Kidney (tissue), 14 donors: ENCODE measurements around the gene HP. TPM values are rescaled to one million over a fixed set of nuclear protein-coding genes. Genes with fewer than 3 reads are reported as not detected.

Experiments
- DNase-seq, 5 donors: peaks; one replicate each; pipeline ENCODE4 v3.0.0-alpha.2; 2013 to 2020
- FAIRE-seq: peaks from 2 replicates; lab custom pipeline; 2012; peaks lifted over from hg19 to GRCh38; lab: Jason Lieb, UNC
- H3K27ac ChIP-seq, 2 donors: one replicate each; pipeline ENCODE4 v1.7.0; 2013; ENCODE audit warnings: low read depth in 2 of 2, low read length in 2 of 2, inconsistent platforms in 1 of 2
- H3K27me3 ChIP-seq: one replicate; pipeline ENCODE4 v1.7.1; 2013; ENCODE audit warnings: low read length, inconsistent platforms; ENCODE audit not compliant: control insufficient read depth, insufficient read depth
- H3K36me3 ChIP-seq, 3 donors: one replicate each; pipeline versions ENCODE4 v1.7.0 to v1.7.1; 2013; ENCODE audit warnings: low read length in 3 of 3, control low read depth in 1 of 3, inconsistent platforms in 1 of 3; ENCODE audit not compliant: insufficient read depth in 3 of 3, control insufficient read depth in 2 of 3
- H3K4me1 ChIP-seq, 3 donors: one replicate each; pipeline versions ENCODE4 v1.7.0 to v1.7.1; 2013; ENCODE audit warnings: low read length in 3 of 3, inconsistent platforms in 1 of 3, low read depth in 1 of 3; ENCODE audit not compliant: control insufficient read depth in 2 of 3, insufficient read depth in 2 of 3
- H3K4me3 ChIP-seq, 3 donors: one replicate each; pipeline versions ENCODE4 v1.7.0 to v1.8.1; 2013; ENCODE audit warnings: low read length in 3 of 3, control low read depth in 1 of 3, inconsistent platforms in 1 of 3
- H3K9ac ChIP-seq, 3 donors: one replicate each; pipeline versions ENCODE4 v1.7.0 to v1.7.1; 2013; ENCODE audit warnings: low read length in 3 of 3, control low read depth in 1 of 3, inconsistent platforms in 1 of 3
- H3K9me3 ChIP-seq, 3 donors: one replicate each; pipeline versions ENCODE4 v1.7.0 to v1.7.1; 2013; ENCODE audit warnings: low read length in 3 of 3, control low read depth in 1 of 3, inconsistent platforms in 1 of 3; ENCODE audit not compliant: control insufficient read depth in 2 of 3, insufficient read depth in 1 of 3
- intact Hi-C: fragments of 100-400 bp; cut with DNase I; formaldehyde crosslinking; loops from one replicate; pipeline ENCODE4 v1.11.1; 2022
- polyA plus RNA-seq: library from polyadenylated mRNA; stranded (reverse); fragments of 350-450 nt; fragmentation: Illumina TruSeq; extraction: RNeasy Lipid Tissue Mini Kit (QIAGEN cat#74804); gene quantifications from one replicate; pipeline ENCODE4 v1.2.3, GENCODE V29; 2014; ENCODE audit warnings: low read depth, low replicate concordance; ENCODE audit not compliant: insufficient read depth
- total RNA-seq: library from RNA; stranded (reverse); fragmentation: NEBNext Ultra II Directional; extraction: Animal tissue kit (Norgen Biotek cat#: 25700); gene quantifications from one replicate; pipeline ENCODE4 v1.2.1, GENCODE V29; 2021
- TF ChIP-seq, protein P1 (sequence below): IDR thresholded peaks from 3 replicates; pipeline ENCODE4 v1.5.1; 2012; ENCODE audit warnings: mild to moderate bottlenecking, moderate library complexity, borderline replicate concordance; ENCODE audit not compliant: insufficient read depth; ENCODE audit errors: extremely low read depth
- donor health status: control.
- donor health status: control.
- donor health status: control.
- donor health status: control.
- donor health status: control.
- donor health status: DM: yes; HTN: yes; CAD: no.
- donor health status: Normal renal cell carcinoma (clear cell type).

Gene HP
- total and polyA plus RNA-seq, 2 donors from 2014 or later: 41.4 to 73.9 TPM

DNA sequence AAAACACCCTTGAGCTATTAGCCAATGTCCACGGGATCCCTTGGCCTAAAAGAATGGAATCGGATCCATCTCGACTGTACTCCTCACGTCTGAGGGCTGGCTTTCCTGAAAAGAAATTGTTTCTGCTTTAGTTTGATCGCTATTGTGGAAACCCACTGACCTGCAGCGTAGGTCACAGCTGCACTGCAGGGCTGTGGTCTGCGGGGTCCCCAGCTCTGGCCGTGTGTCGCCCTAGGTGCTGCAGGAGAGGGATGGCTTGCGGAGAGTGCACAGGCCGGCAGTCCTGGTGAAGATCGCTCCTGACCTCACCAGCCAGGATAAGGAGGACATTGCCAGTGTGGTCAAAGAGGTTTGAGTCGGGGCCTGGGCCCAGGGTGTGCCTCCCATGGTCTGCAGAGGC is 32.2 kb upstream of the HP start:
- FAIRE-seq (no peak), DNase-seq (no peak)
- Histone ChIP-seq H3K9ac (no peak overlapping the region), H3K4me3 (no peak overlapping the region), H3K4me1 (no peaks in the 10 kb centered on the region), H3K27me3 (no peaks in the 10 kb centered on the region), H3K27ac (no peak overlapping the region), H3K36me3 (peaks cover 0 to 4% (median 2%) of the 10 kb centered on the region in 3 donors), H3K9me3 (no peaks in the 10 kb centered on the region)
- TF ChIP-seq, protein P1, sequence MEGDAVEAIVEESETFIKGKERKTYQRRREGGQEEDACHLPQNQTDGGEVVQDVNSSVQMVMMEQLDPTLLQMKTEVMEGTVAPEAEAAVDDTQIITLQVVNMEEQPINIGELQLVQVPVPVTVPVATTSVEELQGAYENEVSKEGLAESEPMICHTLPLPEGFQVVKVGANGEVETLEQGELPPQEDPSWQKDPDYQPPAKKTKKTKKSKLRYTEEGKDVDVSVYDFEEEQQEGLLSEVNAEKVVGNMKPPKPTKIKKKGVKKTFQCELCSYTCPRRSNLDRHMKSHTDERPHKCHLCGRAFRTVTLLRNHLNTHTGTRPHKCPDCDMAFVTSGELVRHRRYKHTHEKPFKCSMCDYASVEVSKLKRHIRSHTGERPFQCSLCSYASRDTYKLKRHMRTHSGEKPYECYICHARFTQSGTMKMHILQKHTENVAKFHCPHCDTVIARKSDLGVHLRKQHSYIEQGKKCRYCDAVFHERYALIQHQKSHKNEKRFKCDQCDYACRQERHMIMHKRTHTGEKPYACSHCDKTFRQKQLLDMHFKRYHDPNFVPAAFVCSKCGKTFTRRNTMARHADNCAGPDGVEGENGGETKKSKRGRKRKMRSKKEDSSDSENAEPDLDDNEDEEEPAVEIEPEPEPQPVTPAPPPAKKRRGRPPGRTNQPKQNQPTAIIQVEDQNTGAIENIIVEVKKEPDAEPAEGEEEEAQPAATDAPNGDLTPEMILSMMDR: no peak
- intact Hi-C loops: no loop called here

GRCh38 chr16:72023962-72024361 is 30.3 kb upstream of the HP start:
- intact Hi-C loops: no loop called here
- H3K36me3 ChIP-seq: peaks cover 2 to 4% (median 4%) of the 10 kb centered on the region in 3 donors

GRCh38 chr16:72024862-72025382 is 29.4 kb upstream of the HP start:
- Histone ChIP-seq H3K27me3 (no peaks in the 10 kb centered on the region), H3K4me1 (no peaks in the 10 kb centered on the region), H3K27ac (no peak overlapping the region), H3K36me3 (peaks cover 2 to 4% (median 4%) of the 10 kb centered on the region in 3 donors), H3K4me3 (no peak overlapping the region), H3K9me3 (no peaks in the 10 kb centered on the region), H3K9ac (no peak overlapping the region)
- intact Hi-C loops: no loop called here
- no peak for DNase-seq
- no peak for FAIRE-seq
- TF ChIP-seq, protein P1: no peak

More at GRCh38 chr16:72023962-72024361, 30.3 kb upstream of the HP start:
- DNase-seq (no peak), FAIRE-seq (no peak)
- TF ChIP-seq, protein P1: no peak
- Histone ChIP-seq H3K9me3 (no peaks in the 10 kb centered on the region), H3K27me3 (no peaks in the 10 kb centered on the region), H3K4me3 (no peak overlapping the region), H3K9ac (no peak overlapping the region), H3K4me1 (no peaks in the 10 kb centered on the region), H3K27ac (no peak overlapping the region)
